HFFc6 (cell line): ENCODE results near the gene THSD4. TPM values are rescaled to one million over a fixed set of nuclear protein-coding genes. Genes with fewer than 3 reads are reported as not detected.

ENCODE experiments used
- DNase-seq: peaks from one replicate; pipeline ENCODE4 v3.0.0-alpha.2; 2018
- H3K27ac Mint-ChIP-seq: 2 replicates; pipeline ENCODE4 v1.8.0; 2020; ENCODE audit warnings: mild to moderate bottlenecking, mixed read lengths
- H3K27me3 Mint-ChIP-seq: 2 replicates; pipeline ENCODE4 v1.8.0; 2021; ENCODE audit warnings: mild to moderate bottlenecking, moderate library complexity, mixed read lengths; ENCODE audit not compliant: insufficient read depth
- H3K36me3 Mint-ChIP-seq: 2 replicates; pipeline ENCODE4 v1.8.0; 2021; ENCODE audit warnings: low read depth, mixed read lengths
- H3K4me1 Mint-ChIP-seq: 2 replicates; pipeline ENCODE4 v1.8.0; 2020; ENCODE audit warnings: low read depth, mixed read lengths
- H3K4me3 Mint-ChIP-seq: 2 replicates; pipeline ENCODE4 v1.8.0; 2020; ENCODE audit warnings: mild to moderate bottlenecking, moderate library complexity, mixed read lengths
- H3K9me3 Mint-ChIP-seq: 2 replicates; pipeline ENCODE4 v1.8.0; 2020; ENCODE audit warnings: mild to moderate bottlenecking, mixed read lengths
- total RNA-seq, 6 experiments: library from RNA; stranded (reverse); fragmentation: NEBNext Ultra II Directional; extraction: Animal tissue kit (Norgen Biotek cat#: 25700); gene quantifications; 2 replicates in 1 of 6; 3 replicates in 5 of 6; pipeline ENCODE4 v1.2.3, GENCODE V29; 2021
- TF ChIP-seq, protein P1 (sequence below): fragments of 200-600 bp; sonication (generic); IDR thresholded peaks from 2 replicates; pipeline ENCODE4 v1.5.0; 2021; ENCODE audit warnings: antibody characterized with exemption, mild to moderate bottlenecking

Gene THSD4
- total RNA-seq, 6 experiments from 2014 or later = 32.7 to 39.1 (median 36.4) TPM

DNA sequence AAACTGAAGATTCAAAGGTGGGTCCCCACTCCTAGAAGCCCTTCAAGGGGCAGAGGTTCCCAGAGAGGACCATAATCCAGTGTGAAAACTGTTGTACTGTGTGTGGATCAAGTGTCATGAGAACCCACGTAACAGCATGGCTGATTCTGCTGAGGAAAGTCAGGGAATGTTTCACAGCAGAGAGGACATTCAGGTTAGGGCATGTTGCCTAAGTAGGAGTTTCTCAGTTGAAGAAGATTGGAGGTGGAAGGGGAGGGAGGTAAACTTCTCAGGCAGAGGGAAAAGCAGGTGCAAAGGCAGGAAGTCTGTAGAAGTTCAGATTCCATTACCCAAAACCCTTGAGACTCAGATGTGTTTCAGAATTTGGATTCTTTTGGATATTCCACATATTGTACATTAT lies 448.9 kb downstream of the THSD4 start:
- H3K4me3 Mint-ChIP-seq = no peak overlapping the region
- H3K9me3 Mint-ChIP-seq = no peaks in the 10 kb centered on the region
- DNase-seq = no peak
- peaks cover 4% of the 10 kb centered on the region; the same call in 1 of the 2 replicates for H3K36me3 Mint-ChIP-seq
- TF ChIP-seq, protein P1, sequence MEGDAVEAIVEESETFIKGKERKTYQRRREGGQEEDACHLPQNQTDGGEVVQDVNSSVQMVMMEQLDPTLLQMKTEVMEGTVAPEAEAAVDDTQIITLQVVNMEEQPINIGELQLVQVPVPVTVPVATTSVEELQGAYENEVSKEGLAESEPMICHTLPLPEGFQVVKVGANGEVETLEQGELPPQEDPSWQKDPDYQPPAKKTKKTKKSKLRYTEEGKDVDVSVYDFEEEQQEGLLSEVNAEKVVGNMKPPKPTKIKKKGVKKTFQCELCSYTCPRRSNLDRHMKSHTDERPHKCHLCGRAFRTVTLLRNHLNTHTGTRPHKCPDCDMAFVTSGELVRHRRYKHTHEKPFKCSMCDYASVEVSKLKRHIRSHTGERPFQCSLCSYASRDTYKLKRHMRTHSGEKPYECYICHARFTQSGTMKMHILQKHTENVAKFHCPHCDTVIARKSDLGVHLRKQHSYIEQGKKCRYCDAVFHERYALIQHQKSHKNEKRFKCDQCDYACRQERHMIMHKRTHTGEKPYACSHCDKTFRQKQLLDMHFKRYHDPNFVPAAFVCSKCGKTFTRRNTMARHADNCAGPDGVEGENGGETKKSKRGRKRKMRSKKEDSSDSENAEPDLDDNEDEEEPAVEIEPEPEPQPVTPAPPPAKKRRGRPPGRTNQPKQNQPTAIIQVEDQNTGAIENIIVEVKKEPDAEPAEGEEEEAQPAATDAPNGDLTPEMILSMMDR = no peak
- H3K27ac Mint-ChIP-seq = no peak overlapping the region
- H3K4me1 Mint-ChIP-seq = peaks cover 51% of the 10 kb centered on the region
- H3K27me3 Mint-ChIP-seq = peaks cover 4% of the 10 kb centered on the region; the same call in 1 of the 2 replicates

DNA sequence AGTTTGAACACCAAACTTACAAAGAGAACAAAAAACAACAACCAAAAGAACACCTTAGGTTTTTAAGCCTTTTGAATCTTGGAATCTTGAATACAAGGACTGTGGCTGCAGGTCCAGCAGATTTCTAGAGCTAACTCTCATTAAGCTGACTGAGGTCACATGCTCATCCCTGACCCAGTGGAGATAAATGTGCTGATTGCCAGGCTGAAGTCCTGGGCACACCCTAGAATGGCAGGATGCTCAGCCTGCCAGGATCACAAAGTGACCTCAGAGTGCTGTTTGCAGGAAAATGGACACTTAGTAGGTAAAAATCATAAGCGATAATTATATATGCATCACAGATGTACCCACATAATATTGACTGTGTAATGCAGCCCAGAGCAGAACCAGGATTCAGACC lies 449.7 kb downstream of the THSD4 start:
- no peak overlapping the region for H3K4me3 Mint-ChIP-seq
- H3K4me1 Mint-ChIP-seq = peaks cover 43% of the 10 kb centered on the region
- no peak for DNase-seq
- peaks cover 9% of the 10 kb centered on the region for H3K36me3 Mint-ChIP-seq
- TF ChIP-seq, protein P1 = no peak
- no peak overlapping the region for H3K27ac Mint-ChIP-seq
- H3K9me3 Mint-ChIP-seq = no peaks in the 10 kb centered on the region
- peaks cover 4% of the 10 kb centered on the region; the same call in 1 of the 2 replicates for H3K27me3 Mint-ChIP-seq

- TF ChIP-seq, protein P1 = no peak
- H3K4me1 Mint-ChIP-seq = peaks cover 37% of the 10 kb centered on the region
- H3K36me3 Mint-ChIP-seq = peaks cover 9% of the 10 kb centered on the region
- no peak overlapping the region for H3K27ac Mint-ChIP-seq
- H3K4me3 Mint-ChIP-seq = no peak overlapping the region
- H3K27me3 Mint-ChIP-seq = peaks cover 4% of the 10 kb centered on the region; the same call in 1 of the 2 replicates
- no peak for DNase-seq
- no peaks in the 10 kb centered on the region for H3K9me3 Mint-ChIP-seq
Observed at GRCh38 chr15:71565631-71566160, 450.4 kb downstream of the THSD4 start.

DNA sequence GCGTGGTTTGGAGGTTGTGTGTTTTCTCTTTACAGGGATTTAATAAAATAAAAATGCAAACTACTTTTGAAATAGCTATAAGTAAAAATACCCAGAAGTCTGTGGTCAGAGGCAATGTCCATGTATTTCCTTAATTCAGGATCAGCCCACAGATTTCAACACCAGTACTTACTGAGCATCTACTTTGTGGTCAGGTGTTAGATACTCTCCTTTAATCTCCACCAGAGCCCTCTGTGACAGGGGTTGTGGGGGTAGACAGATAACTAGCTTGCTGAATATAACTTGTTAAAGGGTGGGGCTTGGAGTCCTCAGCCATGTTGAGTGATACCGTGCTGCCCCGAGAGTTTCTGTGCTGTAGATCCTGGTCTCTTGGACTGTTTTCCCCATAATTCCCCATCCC lies 451.0 kb downstream of the THSD4 start:
- DNase-seq = no peak
- H3K9me3 Mint-ChIP-seq = no peaks in the 10 kb centered on the region
- H3K27me3 Mint-ChIP-seq = peaks cover 4% of the 10 kb centered on the region; the same call in 1 of the 2 replicates
- no peak overlapping the region for H3K4me3 Mint-ChIP-seq
- no peak overlapping the region for H3K27ac Mint-ChIP-seq
- peaks cover 32% of the 10 kb centered on the region for H3K4me1 Mint-ChIP-seq
- H3K36me3 Mint-ChIP-seq = peaks cover 9% of the 10 kb centered on the region
- TF ChIP-seq, protein P1 = no peak

GRCh38 chr15:71567173-71567572 lies 451.9 kb downstream of the THSD4 start:
- TF ChIP-seq, protein P1 = no peak

More at GRCh38 chr15:71567173-71567572, 451.9 kb downstream of the THSD4 start:
- no peak for DNase-seq
- Mint-ChIP-seq H3K9me3 (no peaks in the 10 kb centered on the region), H3K4me3 (no peak overlapping the region), H3K27me3 (peaks cover 4% of the 10 kb centered on the region; the same call in 1 of the 2 replicates), H3K4me1 (peaks cover 24% of the 10 kb centered on the region), H3K36me3 (peaks cover 9% of the 10 kb centered on the region), H3K27ac (no peak overlapping the region)
